Tibial nerve (tissue), 4 donors: ENCODE data around the gene STAT4. TPM values are rescaled to one million over a fixed set of nuclear protein-coding genes. Genes with fewer than 3 reads are reported as not detected.

Experiments used
- DNase-seq, 2 donors: peaks; one replicate each; pipeline ENCODE4 v3.0.0-alpha.2; 2019; ENCODE audit warnings: low spot score in 2 of 2
- H3K27ac ChIP-seq, 4 donors: fragments of 200-600 bp; sonication (generic) in 3 of 4; one replicate each; pipeline ENCODE4 v1.5.1; 2017 to 2019; ENCODE audit warnings: mild to moderate bottlenecking in 1 of 4
- H3K27me3 ChIP-seq, 2 donors: fragments of 200-600 bp; sonication (generic) in 1 of 2; one replicate each; pipeline versions ENCODE4 v1.5.1 to v1.6.0; 2017 to 2019
- H3K36me3 ChIP-seq, 3 donors: fragments of 200-600 bp; sonication (generic); one replicate each; pipeline ENCODE4 v1.5.1; 2018 to 2019
- H3K4me1 ChIP-seq, 4 donors: fragments of 200-600 bp; sonication (generic) in 3 of 4; one replicate each; pipeline ENCODE4 v1.5.1; 2017 to 2019
- H3K4me3 ChIP-seq, 4 donors: fragments of 200-600 bp; sonication (generic) in 3 of 4; one replicate each; pipeline ENCODE4 v1.5.1; 2017 to 2019; ENCODE audit warnings: mild to moderate bottlenecking in 1 of 4, moderate library complexity in 1 of 4
- H3K9me3 ChIP-seq, 4 donors: fragments of 200-600 bp; sonication (generic) in 3 of 4; one replicate each; pipeline ENCODE4 v1.5.1; 2017 to 2019
- EP300 ChIP-seq, 2 donors: sonication (generic); formaldehyde crosslinking; IDR thresholded peaks; one replicate each; pipeline ENCODE4 v1.6.1; 2017; ENCODE audit warnings: antibody characterized with exemption in 2 of 2, mild to moderate bottlenecking in 1 of 2
- POLR2A ChIP-seq, 2 donors: fragments of 450-650 bp; IDR thresholded peaks; one replicate each; pipeline ENCODE4 v1.6.1; 2017; ENCODE audit warnings: antibody characterized with exemption in 2 of 2, mild to moderate bottlenecking in 2 of 2, moderate library complexity in 2 of 2
- WGBS, 2 donors: methylation state at CpG; one replicate each; pipeline ENCODE4 v1.1.5; 2018; 5-methylcytosine and 5-hydroxymethylcytosine counted together
- total RNA-seq, 4 donors: library from RNA; depleted of rRNA; stranded (reverse); fragments of >200 nt; gene quantifications; one replicate each; pipeline ENCODE4 v1.1.0, GENCODE V29; 2016
- TF ChIP-seq, protein P1 (sequence below), 5 experiments: fragments of 200-600 bp in 3 of 5; fragments of 450-650 bp in 2 of 5; sonication (generic) in 3 of 5; IDR thresholded peaks; one replicate each; pipeline ENCODE4 v1.5.1; 2016 to 2019; ENCODE audit warnings: antibody characterized with exemption in 5 of 5, mild to moderate bottlenecking in 3 of 5, moderate library complexity in 2 of 5

STAT4 gene
- total RNA-seq, 4 donors from 2014 or later: 0.39 to 4.2 (median 2.3) TPM; not detected in 1

- Histone ChIP-seq H3K4me1 (peaks cover 0 to 36% (median 15%) of the 10 kb centered on the region in 4 donors), H3K4me3 (no peak overlapping the region), H3K36me3 (peaks cover 2 to 61% (median 25%) of the 10 kb centered on the region in 3 donors), H3K9me3 (no peaks in the 10 kb centered on the region), H3K27ac (no peak overlapping the region), H3K27me3 (no peaks in the 10 kb centered on the region)
- DNase-seq: no peak
- TF ChIP-seq POLR2A (IDR thresholded peaks at IDR 0.05) (no peak), EP300 (IDR thresholded peaks at IDR 0.05) (no peak)
- TF ChIP-seq, protein P1, sequence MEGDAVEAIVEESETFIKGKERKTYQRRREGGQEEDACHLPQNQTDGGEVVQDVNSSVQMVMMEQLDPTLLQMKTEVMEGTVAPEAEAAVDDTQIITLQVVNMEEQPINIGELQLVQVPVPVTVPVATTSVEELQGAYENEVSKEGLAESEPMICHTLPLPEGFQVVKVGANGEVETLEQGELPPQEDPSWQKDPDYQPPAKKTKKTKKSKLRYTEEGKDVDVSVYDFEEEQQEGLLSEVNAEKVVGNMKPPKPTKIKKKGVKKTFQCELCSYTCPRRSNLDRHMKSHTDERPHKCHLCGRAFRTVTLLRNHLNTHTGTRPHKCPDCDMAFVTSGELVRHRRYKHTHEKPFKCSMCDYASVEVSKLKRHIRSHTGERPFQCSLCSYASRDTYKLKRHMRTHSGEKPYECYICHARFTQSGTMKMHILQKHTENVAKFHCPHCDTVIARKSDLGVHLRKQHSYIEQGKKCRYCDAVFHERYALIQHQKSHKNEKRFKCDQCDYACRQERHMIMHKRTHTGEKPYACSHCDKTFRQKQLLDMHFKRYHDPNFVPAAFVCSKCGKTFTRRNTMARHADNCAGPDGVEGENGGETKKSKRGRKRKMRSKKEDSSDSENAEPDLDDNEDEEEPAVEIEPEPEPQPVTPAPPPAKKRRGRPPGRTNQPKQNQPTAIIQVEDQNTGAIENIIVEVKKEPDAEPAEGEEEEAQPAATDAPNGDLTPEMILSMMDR (IDR thresholded peaks at IDR 0.05): no peak
Observed at GRCh38 chr2:191008286-191008685, 142.5 kb downstream of the STAT4 start.

GRCh38 chr2:191006997-191007783, 143.6 kb downstream of the STAT4 start:
- 94 to 95% methylated on average over 4 of the region's 4 CpGs for WGBS, 2 donors
- Histone ChIP-seq H3K4me3 (no peak overlapping the region), H3K36me3 (peaks cover 2 to 72% (median 25%) of the 10 kb centered on the region in 3 donors), H3K27me3 (no peaks in the 10 kb centered on the region), H3K27ac (no peak overlapping the region), H3K9me3 (no peaks in the 10 kb centered on the region), H3K4me1 (peaks cover 0 to 25% (median 9%) of the 10 kb centered on the region in 4 donors)
- no peak for DNase-seq
- TF ChIP-seq, protein P1 (IDR thresholded peaks at IDR 0.05): no peak
- TF ChIP-seq EP300 (IDR thresholded peaks at IDR 0.05) (no peak), POLR2A (IDR thresholded peaks at IDR 0.05) (no peak)

- TF ChIP-seq, protein P1 (IDR thresholded peaks at IDR 0.05): no peak
- TF ChIP-seq EP300 (IDR thresholded peaks at IDR 0.05) (no peak), POLR2A (IDR thresholded peaks at IDR 0.05) (no peak)
- no peaks in the 10 kb centered on the region for H3K9me3 ChIP-seq
- no peak for DNase-seq
- no peak overlapping the region for H3K4me3 ChIP-seq
- H3K27ac ChIP-seq: no peak overlapping the region
- peaks cover 0 to 16% (median 5%) of the 10 kb centered on the region in 4 donors for H3K4me1 ChIP-seq
- 95 to 96% methylated on average over 3 of the region's 3 CpGs for WGBS, 2 donors
- H3K27me3 ChIP-seq: no peaks in the 10 kb centered on the region
- peaks cover 2 to 81% (median 21%) of the 10 kb centered on the region in 3 donors for H3K36me3 ChIP-seq
Observed at GRCh38 chr2:191006297-191006696, 144.5 kb downstream of the STAT4 start.

GRCh38 chr2:191003405-191004309, 147.1 kb downstream of the STAT4 start:
- H3K27me3 ChIP-seq: no peaks in the 10 kb centered on the region
- H3K36me3 ChIP-seq: peaks cover 2 to 100% (median 21%) of the 10 kb centered on the region in 3 donors
- H3K27ac ChIP-seq: no peak overlapping the region
- peaks cover 0 to 2% (median 0%) of the 10 kb centered on the region in 4 donors for H3K4me1 ChIP-seq
- WGBS, 2 donors: 94 to 97% methylated on average over 6 of the region's 6 CpGs
- DNase-seq: no peak
- H3K9me3 ChIP-seq: no peaks in the 10 kb centered on the region
- H3K4me3 ChIP-seq: no peak overlapping the region
- TF ChIP-seq, protein P1 (IDR thresholded peaks at IDR 0.05): no peak
- no peak for TF ChIP-seq EP300 (IDR thresholded peaks at IDR 0.05)
- TF ChIP-seq POLR2A (IDR thresholded peaks at IDR 0.05): no peak
